KMS-11 (cell line): ENCODE results near the gene GJC2.

Experiments used
- H2AFZ ChIP-seq: fragments of 200-600 bp; sonication (generic); 2 replicates; pipeline ENCODE4 v1.6.1; 2016; ENCODE audit warnings: antibody characterized with exemption, mixed run types, low read depth
- H3K27ac ChIP-seq: fragments of 200-600 bp; sonication (generic); 2 replicates; pipeline ENCODE4 v1.6.1; 2016; ENCODE audit warnings: mild to moderate bottlenecking, mixed run types
- H3K27me3 ChIP-seq: fragments of 200-600 bp; sonication (generic); 2 replicates; pipeline ENCODE4 v1.6.1; 2017; ENCODE audit warnings: mild to moderate bottlenecking, low read depth, mixed run types, moderate library complexity; ENCODE audit not compliant: insufficient read depth
- H3K36me3 ChIP-seq: fragments of 200-600 bp; sonication (generic); 2 replicates; pipeline ENCODE4 v1.6.1; 2017; ENCODE audit warnings: mild to moderate bottlenecking, mixed run types; ENCODE audit not compliant: insufficient read depth
- H3K4me1 ChIP-seq: fragments of 200-600 bp; sonication (generic); 2 replicates; pipeline ENCODE4 v1.6.1; 2016; ENCODE audit warnings: mild to moderate bottlenecking, low read depth, mixed run types; ENCODE audit not compliant: poor library complexity, severe bottlenecking
- H3K4me2 ChIP-seq: fragments of 200-600 bp; sonication (generic); 2 replicates; pipeline ENCODE4 v1.7.0; 2016; ENCODE audit warnings: mild to moderate bottlenecking, mixed run types
- H3K4me3 ChIP-seq: fragments of 200-600 bp; sonication (generic); IDR thresholded peaks from 2 replicates; pipeline ENCODE4 v1.6.1; 2017; ENCODE audit warnings: low read depth, low read length, mixed read lengths; ENCODE audit not compliant: insufficient read depth
- H3K79me2 ChIP-seq: fragments of 200-600 bp; sonication (generic); 2 replicates; pipeline ENCODE4 v1.6.1; 2016; ENCODE audit warnings: low read depth, mixed run types; ENCODE audit not compliant: insufficient read depth
- H3K9ac ChIP-seq: fragments of 200-600 bp; sonication (generic); 2 replicates; pipeline ENCODE4 v1.6.1; 2016; ENCODE audit warnings: mild to moderate bottlenecking, mixed run types
- H4K20me1 ChIP-seq: fragments of 200-600 bp; sonication (generic); 2 replicates; pipeline ENCODE4 v1.6.1; 2016; ENCODE audit warnings: mild to moderate bottlenecking, mixed run types; ENCODE audit not compliant: insufficient read depth
- TF ChIP-seq, protein P1 (sequence below): fragments of 200-600 bp; sonication (generic); conservative IDR thresholded peaks from 2 replicates; pipeline ENCODE4 v1.6.1; 2017; ENCODE audit warnings: low read depth, mild to moderate bottlenecking, antibody characterized with exemption, low read length, moderate library complexity, mixed read lengths

The GJC2 gene

DNA sequence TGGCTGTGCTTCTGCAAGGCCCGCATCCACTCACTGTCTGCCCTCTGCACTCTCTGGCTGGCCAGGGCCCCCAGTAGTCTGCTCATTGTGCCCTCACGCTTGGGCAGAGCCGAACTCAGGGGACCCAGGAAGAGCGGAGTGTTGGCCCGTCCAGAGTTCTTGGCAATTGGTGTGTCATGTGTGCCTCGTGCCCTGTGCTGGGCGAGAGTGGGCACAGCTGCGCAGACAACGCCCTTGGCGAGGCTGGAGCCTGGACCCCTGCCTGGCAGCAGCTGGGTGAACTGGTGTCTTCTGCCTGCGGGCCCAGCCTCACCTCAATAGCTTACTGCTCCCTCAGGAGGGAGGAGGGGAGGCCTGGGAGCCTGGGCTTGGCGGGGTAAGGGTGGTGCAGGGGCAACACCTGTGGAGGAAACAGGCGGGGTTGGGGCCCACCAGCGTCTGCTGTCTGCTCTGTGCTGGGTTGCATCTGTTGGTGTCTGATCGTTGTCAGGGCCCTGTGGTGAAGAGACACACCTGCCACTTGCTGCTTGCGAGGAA lies 7.5 kb upstream of the GJC2 start:
- Histone ChIP-seq H3K36me3 (no peaks in the 10 kb centered on the region), H3K4me1 (peaks cover 17% of the 10 kb centered on the region), H3K79me2 (peaks cover 65% of the 10 kb centered on the region), H3K9ac (peak overlapping the region; percentile 70; the same call in 1 of the 2 replicates), H3K27me3 (no peaks in the 10 kb centered on the region), H3K4me3 (no peak overlapping the region), H3K27ac (peak overlapping the region; percentile 62; the same call in 1 of the 2 replicates), H3K4me2 (peak overlapping the region; percentile 96), H2AFZ (no peak overlapping the region), H4K20me1 (no peaks in the 10 kb centered on the region; the same call in 1 of the 2 replicates)
- TF ChIP-seq, protein P1, sequence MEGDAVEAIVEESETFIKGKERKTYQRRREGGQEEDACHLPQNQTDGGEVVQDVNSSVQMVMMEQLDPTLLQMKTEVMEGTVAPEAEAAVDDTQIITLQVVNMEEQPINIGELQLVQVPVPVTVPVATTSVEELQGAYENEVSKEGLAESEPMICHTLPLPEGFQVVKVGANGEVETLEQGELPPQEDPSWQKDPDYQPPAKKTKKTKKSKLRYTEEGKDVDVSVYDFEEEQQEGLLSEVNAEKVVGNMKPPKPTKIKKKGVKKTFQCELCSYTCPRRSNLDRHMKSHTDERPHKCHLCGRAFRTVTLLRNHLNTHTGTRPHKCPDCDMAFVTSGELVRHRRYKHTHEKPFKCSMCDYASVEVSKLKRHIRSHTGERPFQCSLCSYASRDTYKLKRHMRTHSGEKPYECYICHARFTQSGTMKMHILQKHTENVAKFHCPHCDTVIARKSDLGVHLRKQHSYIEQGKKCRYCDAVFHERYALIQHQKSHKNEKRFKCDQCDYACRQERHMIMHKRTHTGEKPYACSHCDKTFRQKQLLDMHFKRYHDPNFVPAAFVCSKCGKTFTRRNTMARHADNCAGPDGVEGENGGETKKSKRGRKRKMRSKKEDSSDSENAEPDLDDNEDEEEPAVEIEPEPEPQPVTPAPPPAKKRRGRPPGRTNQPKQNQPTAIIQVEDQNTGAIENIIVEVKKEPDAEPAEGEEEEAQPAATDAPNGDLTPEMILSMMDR: no peak

DNA sequence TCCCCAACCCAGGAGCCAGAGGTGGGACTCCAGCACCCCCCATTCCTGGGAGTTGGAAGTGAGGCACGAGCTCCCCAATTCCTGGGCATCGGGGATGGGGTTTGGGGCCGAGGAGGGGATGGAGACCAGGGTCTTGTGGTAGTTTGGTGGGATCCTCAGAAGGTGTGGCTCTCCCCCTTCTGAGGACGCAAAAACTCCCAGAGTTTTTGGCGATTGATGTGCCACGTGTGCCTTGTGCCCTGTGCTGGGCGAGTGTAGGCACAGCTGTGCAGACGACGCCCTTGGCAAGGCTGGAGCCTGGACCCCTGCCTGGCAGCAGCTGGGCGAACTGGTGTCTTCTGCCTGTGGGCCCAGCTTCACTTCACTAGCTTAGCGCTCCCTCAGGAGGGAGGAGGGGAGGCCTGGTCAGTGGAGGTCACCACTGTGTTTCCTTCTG lies 7.0 kb upstream of the GJC2 start:
- Histone ChIP-seq H2AFZ (no peak overlapping the region), H4K20me1 (no peaks in the 10 kb centered on the region; the same call in 1 of the 2 replicates), H3K4me2 (peak overlapping the region; percentile 96; the same call in 1 of the 2 replicates), H3K36me3 (no peaks in the 10 kb centered on the region), H3K9ac (no peak overlapping the region), H3K27me3 (no peaks in the 10 kb centered on the region), H3K27ac (no peak overlapping the region), H3K4me3 (no peak overlapping the region), H3K79me2 (peaks cover 65% of the 10 kb centered on the region), H3K4me1 (peaks cover 17% of the 10 kb centered on the region)
- TF ChIP-seq, protein P1: no peak

DNA sequence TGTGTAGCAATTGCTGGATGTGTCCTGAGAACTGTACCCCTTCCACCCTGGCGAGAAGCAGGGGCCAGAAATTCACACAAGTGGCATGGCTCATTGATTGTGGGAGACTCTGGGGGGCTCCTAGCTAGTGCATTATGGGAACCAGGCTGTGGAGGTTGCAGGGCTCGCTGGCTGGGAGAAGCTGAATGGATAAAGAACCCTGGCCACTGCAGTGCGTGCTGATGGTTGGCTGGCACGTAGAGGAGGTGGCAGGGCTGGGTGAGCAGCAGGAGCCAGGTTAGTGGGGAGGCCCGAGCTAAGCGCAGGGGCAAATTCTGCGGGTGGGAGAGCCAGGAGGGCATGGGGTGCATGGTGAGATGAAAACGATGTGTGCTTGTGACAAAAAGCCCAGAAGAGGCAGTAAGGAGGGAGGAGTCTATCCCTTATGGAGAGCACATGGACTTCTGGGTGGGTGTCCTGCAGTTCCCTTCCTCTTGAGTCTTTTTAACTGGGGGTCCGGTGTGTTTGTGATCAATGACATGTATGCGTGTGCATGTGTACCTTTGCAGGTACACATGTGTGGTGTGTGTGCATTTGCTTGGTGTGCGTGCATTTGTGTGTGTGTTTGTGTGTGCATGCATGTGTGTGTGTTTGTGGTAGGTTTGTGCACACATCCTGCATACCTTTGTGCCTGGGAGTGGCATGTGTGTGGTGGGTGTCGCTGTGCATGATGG lies 6.1 kb upstream of the GJC2 start:
- H3K4me2 ChIP-seq: no peak overlapping the region
- H3K4me3 ChIP-seq: no peak overlapping the region

DNA sequence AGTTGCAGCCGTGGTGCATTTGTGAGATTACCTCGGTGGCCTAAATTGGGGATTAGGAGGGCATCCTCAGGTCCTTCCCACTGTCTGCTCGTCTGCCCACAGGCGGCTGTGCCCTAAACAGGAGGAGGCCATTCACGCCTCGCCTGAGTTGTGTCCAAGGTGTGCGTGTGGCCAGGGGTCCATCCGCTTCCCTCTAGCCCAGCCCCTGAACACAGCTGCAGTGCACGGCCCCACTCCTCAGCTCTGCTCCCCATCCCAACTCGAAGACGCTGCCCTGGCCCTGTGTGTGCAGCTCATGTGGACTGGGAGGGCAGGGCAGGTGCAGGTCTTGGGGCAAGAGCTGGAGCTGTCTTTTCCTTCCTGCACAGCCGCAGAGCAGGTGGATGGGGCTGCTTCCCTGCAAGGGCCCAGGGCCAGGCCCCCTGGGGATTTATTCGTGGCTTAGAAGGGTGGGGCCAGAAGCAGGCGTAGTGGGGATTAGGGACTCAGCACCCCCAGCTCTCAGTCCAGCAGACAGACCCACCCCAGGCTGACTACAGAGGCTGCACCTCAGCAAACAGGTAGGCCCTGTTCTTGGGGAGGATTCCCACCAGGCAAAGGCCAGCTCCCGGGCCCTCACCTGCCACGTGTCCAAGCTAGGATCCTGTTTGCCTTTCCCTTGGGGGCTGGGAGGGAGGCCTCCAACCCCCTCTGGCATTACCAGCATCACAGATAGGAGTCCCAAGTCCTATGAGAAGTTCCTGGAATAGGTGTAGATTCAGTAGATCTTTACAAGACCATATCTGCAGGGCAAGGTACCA lies 5.3 kb upstream of the GJC2 start:
- Histone ChIP-seq H3K4me1 (peaks cover 17% of the 10 kb centered on the region), H3K9ac (no peak overlapping the region), H3K79me2 (peaks cover 65% of the 10 kb centered on the region), H3K36me3 (no peaks in the 10 kb centered on the region), H3K27ac (no peak overlapping the region), H4K20me1 (no peaks in the 10 kb centered on the region; the same call in 1 of the 2 replicates), H3K4me3 (no peak overlapping the region), H3K4me2 (no peak overlapping the region), H3K27me3 (no peaks in the 10 kb centered on the region), H2AFZ (no peak overlapping the region)
- TF ChIP-seq, protein P1: no peak

More for the DNA sequence above, 6.1 kb upstream of the GJC2 start:
- TF ChIP-seq, protein P1: no peak
- H3K79me2 ChIP-seq: peaks cover 65% of the 10 kb centered on the region
- no peaks in the 10 kb centered on the region; the same call in 1 of the 2 replicates for H4K20me1 ChIP-seq
- peaks cover 17% of the 10 kb centered on the region for H3K4me1 ChIP-seq
- no peaks in the 10 kb centered on the region for H3K27me3 ChIP-seq
- H3K27ac ChIP-seq: no peak overlapping the region
- H2AFZ ChIP-seq: no peak overlapping the region
- H3K9ac ChIP-seq: no peak overlapping the region
- H3K36me3 ChIP-seq: no peaks in the 10 kb centered on the region
